ENCODE results near the gene ANKS4B.
"Not testable (repeated sequence)": the region's sequence is repeated elsewhere in the genome, so short reads cannot be mapped to it uniquely, and the experiment has no call there.

Gene ANKS4B

DNA sequence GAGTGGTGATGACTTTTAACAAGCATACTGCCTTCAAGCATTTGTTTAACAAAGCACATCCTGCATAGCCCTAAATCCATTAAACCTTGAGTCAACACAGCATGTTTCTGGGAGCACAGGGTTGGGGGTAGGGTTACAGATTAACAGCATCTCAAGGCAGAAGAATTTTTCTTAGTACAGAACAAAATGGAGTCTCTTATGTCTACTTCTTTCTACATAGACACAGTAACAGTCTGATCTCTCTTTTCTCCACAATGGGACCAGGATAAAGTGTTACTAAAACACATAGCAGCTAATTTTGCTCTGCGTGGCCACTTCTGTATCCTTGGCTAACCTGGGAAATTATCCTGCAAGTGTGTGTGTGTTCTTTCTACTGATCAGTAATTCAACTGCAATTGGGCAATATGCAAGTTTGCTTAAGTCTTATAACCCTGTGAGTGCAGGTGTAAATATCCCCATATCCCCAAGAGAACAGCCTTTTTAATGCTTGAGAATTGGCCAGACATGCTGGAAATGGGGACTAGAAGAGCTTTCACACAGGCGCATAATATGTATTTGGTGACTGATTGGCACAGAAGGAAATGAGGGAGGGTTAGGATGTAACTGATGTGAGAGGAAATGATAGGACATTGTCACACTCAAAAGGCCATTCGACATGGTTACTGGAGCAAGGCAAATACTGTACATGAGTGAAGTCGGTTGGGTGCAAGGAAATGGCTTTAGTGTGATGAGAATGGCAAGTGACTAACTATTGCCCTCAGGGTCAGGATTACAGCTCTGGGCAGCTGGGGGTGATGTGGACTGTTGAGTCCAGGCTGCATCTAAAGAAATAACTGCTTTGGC lies 10.8 kb upstream of the ANKS4B start:
- no peak for DNase-seq

DNA sequence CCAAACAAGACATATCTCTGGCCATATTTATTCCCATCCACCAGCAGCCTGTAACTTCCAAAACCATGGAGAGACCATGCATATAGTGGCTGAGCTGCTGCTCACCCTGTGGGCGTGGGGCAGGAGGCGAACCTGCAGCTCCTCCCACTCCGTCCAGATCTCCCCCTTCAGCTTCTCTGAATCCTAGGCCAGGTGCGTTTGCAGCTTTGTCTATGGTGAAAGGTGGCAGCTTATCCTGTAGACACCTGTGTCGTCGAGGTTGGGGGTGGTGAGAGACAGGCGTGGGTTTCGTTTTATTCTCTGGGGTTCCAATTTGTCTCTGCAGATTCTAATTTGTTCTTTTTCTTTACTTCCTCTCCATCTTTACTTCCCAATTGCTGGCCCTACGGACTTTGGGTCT lies 9.7 kb upstream of the ANKS4B start:
- DNase-seq: no peak

DNA sequence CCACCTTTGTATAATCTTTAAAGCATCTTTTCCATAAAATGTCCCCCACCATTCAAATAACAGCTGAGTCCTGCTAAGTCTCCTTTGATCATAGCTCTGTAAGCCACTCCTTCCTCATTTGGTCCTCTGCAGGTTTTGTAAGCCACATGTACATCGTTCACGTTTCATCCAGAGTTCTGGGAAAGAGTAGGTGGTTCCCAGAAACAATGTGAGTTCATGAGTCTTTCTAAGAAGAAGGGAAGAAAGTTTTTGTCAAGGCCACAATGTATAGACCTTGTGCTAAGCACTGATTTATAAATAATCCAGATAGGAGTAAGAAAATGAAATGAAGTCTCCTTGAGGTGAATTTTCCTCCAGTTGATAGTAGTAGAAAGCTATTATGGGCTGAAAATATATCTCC lies 8.7 kb upstream of the ANKS4B start:
- DNase-seq: no peak

DNA sequence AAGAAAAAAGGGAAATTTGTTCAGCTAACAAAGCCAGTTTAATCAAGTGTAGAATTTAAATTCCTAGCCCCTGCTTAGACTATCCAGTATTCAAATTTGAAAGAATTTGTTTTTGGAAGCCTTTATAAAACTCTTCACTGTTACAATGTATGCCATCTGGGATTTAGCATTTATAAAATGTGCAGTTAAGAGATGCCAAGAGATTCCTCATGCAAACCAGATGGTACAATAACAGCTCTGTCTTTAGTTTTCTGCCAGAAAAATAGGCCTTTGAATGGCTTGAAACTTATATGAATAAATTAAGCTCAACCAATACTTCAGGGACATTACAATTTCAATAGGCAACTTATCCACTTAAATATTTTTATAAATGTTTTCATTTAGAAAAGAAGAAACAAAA lies 6.8 kb upstream of the ANKS4B start:
- DNase-seq: no peak

DNA sequence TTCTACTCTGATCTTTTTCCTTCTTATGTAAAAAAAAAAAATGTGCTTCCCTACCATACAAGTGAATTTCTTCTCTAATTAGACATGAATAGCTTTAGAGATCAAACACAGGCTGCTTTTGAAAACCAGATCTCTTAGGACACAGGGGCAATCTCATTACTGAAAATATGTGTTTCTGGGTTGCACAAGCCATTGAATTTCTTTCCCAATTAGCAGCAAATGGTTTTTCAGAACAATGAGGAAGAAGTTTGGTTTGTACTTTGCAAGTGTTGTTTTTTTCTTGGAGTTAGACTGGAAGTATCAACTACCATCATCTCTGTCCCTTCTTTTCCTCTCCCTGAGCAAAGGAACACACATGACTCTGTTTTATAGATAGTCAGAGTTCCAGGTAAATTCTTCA lies 5.6 kb upstream of the ANKS4B start:
- DNase-seq: no peak

DNA sequence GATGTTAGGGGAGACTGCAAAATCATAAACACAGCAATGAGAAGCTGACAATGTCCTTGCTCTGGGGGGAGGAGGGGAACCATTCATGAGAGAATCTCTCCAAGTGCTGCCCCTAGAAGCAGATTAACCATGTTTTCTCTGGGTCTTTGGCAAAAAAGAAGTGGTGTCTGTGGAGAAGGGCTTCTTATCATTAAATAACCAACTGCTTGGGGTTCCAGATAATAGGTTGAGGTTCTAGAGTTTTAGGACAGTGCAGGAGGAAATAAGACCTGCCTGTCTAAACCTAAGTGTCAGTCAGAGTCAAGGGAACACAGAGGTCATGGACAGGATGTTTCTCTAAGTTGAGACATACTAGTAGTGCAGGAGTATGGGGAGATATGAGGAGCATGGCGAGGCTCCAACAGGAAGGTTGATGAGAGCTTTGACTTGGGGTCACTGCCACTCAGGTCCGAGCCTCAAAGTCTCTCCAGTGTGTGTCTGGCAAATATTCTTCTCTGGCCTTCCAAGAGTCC lies 5.1 kb upstream of the ANKS4B start:
- DNase-seq: no peak

DNA sequence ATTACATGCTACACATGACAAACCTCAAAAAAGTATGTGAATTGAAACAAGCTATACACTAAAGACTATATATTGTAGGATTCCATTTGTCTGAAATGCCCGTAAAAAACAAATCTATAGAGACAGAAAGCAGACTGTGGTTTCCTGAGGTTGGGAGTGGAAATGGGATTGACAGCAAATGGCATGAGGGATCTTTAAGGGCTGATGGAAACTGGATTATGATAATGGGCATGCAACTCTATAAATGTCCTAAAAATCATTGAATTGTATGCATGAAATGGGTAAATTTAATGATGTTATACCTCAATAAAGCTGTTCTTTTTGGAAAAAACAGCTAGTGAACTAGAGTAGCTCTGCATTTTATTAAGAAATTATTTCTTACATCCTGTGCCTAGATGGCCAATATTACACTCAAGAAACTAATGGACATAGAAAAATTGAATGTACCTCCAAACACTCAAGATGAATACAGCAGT lies 416 bp upstream of the ANKS4B start:
- no peak for DNase-seq

DNA sequence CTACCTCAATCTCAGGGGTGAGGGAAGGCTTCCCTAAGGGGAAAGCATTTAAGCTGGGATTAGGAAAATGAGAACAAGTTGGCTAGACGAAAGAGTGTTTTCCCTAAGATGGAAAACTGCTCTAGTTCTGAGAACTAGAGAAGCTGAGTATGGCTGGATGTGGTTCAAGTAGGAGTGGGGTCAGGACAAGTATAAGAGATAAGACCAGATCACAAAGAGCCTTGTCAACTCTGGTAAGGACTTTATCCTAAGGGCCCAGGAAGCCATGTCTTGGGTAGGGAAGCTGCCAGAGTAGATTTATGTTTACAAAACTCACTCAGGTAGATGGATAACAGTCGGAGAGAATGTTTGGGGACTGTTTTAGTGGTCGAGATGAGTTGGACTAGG lies 1.7 kb downstream of the ANKS4B start:
- DNase-seq: no peak

DNA sequence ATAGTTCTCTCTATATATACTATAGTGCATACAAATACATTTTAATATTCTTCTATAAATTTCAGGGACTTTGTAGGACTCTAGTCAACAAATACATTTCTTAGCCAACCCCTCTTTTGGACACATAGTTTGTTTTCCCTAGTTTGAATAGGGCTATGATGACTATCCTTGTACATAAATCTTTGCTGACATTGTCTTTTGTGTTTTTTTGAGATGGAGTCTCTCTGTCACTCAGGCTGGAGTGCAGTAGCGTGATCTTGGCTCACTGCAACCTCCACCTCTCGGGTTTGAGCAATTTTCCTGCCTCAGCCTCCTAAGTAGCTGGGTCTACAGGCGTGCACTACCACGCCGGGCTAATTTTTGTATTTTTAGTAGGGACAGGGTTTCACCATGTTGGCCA lies 3.3 kb downstream of the ANKS4B start:
- no peak for DNase-seq

DNA sequence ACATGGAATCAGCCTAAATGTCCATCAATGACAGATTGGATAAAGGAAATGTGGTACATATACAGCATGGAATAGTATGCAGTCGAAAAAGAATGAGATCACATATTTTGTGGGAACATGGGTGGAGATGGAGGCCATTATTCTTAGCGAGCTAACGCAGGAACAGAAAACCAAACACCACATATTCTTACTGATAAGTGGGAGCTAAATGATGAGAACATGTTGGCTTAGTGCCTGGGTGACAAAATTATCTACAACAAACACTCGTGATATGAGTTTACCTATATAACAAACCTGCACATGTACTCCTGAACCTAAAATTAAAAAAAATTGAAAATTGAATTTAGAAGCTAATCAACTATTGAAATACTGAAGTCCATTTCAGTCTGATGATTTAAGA lies 6.1 kb downstream of the ANKS4B start:
- DNase-seq: no peak

DNA sequence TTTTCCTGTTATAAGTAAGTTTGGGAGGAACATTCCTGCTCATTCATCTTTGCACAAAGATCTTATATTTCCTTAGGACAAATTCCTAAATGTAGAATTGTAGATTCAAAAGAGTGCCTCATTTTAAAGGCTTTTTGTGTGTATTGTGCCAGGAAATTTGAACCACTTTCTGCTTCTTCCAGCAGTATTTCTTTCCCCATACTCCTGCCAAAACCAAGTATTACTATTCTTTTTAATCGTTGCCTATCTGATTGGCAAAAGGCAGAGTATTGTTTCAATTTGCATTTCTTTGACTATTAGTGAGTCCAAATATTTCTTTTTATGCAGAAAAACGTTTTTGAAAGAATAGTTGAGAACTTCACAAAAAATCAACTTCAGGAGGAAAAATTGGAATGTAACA lies 9.3 kb downstream of the ANKS4B start:
- DNase-seq: no peak

DNA sequence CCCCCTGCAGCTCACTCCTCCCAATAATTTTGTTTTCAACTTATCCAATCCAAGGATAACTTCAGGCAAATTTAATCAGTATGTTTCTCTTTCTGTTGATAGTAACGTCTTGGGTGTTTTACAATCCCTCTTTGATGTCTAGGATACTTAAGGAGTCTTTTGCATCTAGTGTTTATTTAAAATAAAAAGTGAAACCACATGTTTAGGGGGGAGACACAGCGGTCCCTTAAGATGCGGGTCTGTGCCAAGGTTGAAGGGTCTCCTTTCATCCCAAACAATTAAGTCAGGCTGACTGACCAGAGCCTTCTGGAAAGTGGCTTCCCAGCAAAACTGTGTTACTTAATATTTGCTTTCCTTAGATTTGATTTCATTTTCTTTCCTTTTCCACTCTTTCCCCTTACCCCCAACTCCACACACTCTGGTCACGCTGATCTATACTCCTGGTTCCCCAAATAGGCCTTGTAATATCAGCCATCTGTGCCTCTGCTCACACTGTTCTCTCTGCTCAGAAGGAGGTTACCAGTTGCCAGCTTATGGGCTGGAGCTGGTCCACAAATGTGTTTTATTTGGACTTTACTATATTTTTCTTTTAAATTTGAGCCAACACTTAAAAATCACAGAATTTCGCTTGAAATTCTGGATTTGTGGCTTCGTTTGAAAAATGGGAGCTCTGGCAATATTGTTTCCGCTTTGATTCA lies 11.2 kb downstream of the ANKS4B start:
- DNase-seq: no peak

DNA sequence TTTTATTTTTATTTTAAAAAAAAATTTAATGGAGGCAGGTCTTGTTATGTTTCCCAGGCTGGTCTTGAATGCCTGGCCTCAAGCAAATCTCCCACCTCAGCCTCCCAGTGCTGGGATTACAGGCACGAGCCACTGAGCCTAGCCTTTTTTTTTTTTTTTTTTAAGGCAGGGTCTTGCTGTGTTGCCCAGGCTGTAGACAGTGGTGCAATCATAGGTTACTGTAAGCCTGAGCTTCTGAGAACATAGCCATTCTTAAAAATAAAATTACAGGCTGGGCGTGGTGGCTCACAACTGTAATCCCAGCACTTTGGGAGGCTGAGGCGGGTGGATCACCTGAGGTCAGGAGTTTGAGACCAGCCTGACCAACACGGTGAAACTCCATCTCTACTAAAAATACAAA lies 14.7 kb downstream of the ANKS4B start:
- DNase-seq: not testable (repeated sequence)

DNA sequence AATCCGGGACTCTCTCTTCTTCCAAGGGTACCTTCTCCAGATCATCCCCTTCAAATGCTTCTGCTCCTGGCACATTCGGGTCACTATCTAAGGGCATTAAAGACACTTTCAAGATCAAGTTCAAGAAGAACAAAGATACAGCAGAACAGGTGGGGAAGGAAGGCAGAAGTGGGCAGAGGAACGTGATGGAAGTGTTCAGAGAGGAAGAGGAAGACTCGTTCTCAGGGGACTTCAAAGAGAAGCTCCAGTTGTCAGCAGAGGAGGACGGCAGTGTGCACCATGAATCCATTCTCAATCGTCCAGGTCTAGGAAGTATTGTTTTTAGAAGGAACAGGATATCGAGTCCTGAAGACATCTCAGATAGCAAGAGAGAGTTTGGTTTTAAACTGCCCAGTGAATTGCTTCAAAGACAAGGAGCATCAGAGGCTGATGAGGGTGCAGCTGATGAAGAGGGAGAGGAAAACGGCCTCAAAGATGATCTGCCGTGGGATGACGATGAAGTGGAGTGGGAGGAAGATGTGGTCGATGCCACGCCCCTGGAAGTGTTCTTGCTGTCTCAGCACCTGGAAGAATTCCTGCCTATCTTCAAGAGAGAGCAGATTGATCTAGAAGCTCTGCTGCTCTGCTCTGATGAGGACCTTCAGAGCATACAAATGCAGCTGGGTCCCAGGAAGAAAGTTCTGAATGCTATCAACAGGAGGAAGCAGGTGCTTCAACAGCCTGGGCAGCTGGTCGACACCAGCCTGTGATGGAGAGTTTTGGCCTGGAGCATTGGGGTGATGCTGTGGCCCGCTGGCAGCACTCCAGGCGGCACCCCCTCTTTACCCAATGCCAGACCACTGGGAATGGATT lies 16.8 kb downstream of the ANKS4B start:
- no peak for DNase-seq

DNA sequence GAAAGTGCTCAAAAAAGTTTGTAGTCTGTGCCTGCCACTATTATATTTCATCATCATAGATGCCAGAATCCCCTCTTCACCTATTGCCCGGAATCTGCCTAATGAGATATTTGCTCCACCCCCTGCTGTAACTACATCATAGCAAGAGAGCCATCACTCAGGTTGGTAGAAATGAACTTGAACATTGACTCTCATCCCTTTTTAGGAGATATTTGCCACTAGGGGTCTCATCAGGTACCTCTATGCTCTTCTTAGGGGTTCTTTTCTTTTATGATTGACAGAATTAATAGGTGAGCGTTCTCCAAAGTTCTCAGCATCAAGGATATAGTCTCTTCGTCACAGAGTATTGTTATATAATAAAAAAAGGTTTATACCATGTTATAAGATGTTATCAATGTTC lies 20.0 kb downstream of the ANKS4B start:
- no peak for DNase-seq

DNA sequence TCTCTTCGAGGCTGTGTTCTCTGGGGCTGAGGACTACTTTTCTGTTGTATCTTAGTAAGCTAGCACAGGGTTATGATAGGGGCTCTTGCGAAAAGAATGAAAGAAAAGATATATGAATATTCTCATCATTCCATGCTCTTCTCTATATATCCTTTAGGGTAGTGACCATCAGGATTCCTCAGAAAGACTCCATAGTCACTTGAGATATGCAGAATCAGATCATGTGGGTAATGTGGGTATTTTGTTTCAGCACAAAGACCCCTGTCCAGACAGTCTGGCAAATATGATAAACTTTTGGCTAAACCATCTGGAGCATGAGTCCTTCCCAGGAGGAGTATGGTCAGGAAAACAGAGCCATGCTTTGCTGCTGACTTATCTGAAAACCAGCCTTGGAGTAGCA lies 23.1 kb downstream of the ANKS4B start:
- DNase-seq: no peak

DNA sequence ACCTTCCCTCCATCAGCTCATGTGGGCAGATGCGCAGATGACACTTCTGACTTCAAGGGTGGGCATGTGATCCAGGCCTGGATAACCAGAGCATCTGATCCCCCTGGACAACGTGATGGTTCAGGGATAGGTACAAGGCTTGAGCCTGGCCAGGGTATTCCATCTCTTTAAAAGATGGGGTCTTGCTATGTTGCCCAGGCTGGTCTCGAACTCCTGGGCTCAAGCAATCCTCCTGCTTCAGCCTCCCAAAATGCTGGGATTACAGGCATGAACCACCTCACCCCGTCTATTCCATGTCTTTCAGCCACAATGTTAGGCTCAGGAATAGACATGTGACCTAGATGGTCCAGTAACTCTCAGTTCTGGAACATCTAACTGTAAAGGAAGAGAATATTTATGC lies 23.8 kb downstream of the ANKS4B start:
- no peak for DNase-seq

DNA sequence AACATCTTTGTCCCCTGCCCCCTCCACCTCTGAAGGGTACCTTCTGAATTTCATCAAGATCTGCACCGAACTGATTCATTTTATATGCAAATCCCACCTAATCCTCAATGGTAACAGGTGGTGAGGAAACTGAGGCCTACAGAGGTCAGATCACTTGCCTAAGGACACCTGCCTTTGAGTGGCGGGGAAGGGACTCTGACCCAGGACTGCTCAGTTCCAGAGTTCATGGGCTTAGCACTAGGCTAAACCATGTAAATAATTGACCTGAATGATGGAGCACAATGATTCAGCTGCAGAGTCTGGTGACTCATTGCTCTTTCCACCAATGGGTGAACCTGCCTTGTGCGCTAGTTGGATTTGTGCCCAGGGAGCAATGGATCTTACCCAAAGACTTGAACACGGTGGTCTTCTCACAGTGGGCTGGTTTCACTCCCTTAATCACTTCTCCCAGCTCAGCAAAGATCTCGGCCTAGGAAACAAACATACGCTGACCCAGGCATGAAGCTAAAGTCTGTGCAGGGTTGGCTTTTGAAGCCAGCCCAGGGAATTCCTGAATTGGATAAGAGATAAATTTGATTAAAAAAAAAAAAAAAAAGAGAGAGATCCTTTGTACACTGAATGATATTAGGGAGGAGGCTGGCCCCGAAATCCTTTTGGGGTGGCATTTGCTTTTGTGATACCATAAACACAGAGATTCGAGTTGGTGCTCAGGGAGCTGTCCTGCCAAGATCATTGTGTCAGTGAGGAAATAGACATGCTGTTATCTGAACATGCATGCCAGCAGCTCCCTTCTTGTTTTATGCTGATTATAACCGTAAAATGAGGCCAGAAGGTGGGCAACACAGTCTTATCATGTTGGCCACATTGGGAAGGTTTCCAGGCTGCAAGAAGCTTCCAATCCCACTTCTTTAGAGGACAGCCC lies 27.6 kb downstream of the ANKS4B start:
- no peak for DNase-seq

DNA sequence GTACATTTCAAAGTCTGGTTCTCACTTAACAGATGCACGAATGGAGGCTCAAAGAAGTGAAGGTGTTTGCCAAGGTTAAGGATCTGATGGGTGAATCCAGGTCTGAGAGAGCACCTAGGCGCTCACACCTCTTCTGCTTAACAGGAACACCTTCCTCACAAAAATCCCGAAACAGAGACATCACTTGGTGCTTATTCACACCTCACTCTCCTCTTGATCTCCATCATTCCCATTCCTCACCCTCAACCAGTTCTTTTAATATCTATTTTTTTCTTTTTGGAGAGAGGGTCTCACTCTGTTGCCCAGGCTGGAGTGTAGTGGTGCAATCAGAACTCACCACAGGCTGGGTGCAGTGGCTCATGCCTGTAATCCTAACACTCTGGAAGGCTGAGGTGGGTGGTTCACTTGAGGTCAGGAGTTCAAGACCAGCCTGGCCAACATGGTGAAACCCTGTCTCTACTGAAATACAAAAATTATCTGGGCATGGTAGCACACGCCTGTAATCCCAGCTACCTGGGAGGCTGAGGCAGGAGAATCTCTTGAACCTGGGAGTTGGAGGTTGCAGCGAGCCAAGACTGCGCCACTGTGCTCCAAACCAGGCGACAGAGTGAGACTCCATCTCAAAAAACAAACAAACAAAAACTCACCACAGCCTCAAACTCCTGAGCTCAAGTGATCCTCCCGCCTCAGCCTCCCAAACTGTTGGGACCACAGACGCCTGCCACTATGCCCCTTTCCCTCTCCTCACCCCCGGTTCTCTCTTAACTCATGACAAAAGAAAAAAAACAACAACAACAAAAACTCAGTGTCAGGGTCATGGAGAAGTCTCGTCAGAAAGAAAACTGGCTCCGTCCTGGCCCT lies 29.5 kb downstream of the ANKS4B start:
- no peak for DNase-seq

DNA sequence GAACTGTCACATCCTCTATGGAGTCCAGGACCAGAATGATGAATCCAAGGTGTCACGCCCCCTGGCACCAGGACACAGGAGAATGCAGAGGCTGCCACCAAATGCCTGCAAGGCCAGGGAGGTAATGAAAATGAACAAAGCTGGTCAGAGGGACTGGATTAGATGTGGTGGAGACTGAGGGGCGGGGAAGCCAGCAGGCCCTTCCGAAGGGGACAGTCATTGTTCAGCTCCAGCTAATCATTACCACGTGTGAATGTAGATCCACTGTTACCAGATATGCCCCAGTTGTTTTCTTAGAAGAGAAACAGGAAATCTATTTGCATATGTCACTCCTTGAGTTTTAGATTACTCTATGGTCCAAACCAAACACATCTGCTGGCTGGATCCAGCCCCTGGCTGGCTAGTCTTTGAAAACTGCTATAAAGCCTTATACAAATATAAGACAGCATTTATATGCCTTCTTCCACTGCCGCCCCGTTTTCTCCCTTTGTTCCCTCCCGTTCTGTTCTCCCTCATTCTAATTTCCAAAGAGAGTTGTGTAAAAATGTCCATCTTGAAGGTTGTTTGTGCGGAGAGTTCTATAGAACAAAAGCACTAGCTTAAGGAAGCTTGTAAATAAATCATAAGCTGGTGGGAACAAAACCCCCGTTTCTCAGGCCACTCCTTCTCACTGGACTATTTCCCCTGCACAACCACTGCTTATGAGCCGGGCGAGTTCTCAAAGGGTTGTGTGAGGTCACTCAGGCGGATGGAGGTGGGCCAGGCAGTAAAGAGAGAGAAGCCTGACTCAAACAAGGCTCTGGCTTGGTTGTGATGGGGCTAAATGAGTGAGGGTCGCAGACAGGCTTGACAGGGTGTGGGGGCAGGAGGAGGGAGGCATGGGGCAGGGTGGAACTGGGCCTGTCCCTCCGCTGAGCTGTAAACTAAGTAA lies 30.4 kb downstream of the ANKS4B start:
- no peak for DNase-seq

Measured in activated naive CD4-positive, alpha-beta T cell treated with anti-CD3 and anti-CD28 coated beads, Interleukin-2, amount 50 U/mL, for 16 hours (primary cell).